ENCODE measurements around the gene RNU6-9.

The RNU6-9 gene

GRCh38 chr19:934197-934840 is 41.0 kb downstream of the RNU6-9 start:
- CTCF ChIA-PET, result no interaction called here
- POLR2A ChIA-PET, result no interaction called here

More at GRCh38 chr19:934197-934840, 41.0 kb downstream of the RNU6-9 start:
- Histone ChIP-seq H3K9me3 (ENCODE audit: control insufficient read depth, insufficient read depth, low read depth, low read length) (no peaks in the 10 kb centered on the region), H3K4me1 (ENCODE audit: control insufficient read depth, insufficient read depth, low read length) (no peaks in the 10 kb centered on the region), H3K36me3 (ENCODE audit: control insufficient read depth in 2 of 2, insufficient read depth in 1 of 2, low read length in 2 of 2) (peaks cover 0 to 43% of the 10 kb centered on the region in 2 experiments; a peak in 2 of 3 replicates), H3K4me3 (ENCODE audit: low read depth, low read length) (no peak overlapping the region), H3K27ac (ENCODE audit: extremely low read depth, low read depth, low read length) (0 out of 2 replicates have a peak overlapping the region, but pooled peaks have one; percentile 9)
- no peak for TF ChIP-seq ZNF48 (tag by site-specific recombination; IDR thresholded peaks at IDR 0.05)
- no peak for TF ChIP-seq ZNF280D (tag by site-specific recombination; IDR thresholded peaks at IDR 0.05)
- peak; percentile 61; the same call in 1 of the 2 replicates for TF ChIP-seq ZBTB7A (tag by site-specific recombination; IDR thresholded peaks at IDR 0.05; ENCODE audit: low read depth)
- TF ChIP-seq INSM2 (tag by site-specific recombination; IDR thresholded peaks at IDR 0.05), result no peak
- no peak for TF ChIP-seq WT1 (tag by site-specific recombination; IDR thresholded peaks at IDR 0.05)
- TF ChIP-seq BCL11A (tag by site-specific recombination; IDR thresholded peaks at IDR 0.05; ENCODE audit: low read depth), result 0 out of 2 replicates have a peak, but pooled peaks have one; percentile 36
- no peak for TF ChIP-seq ZNF175 (tag by site-specific recombination; IDR thresholded peaks at IDR 0.05)
- TF ChIP-seq ZBTB21 (tag by site-specific recombination; IDR thresholded peaks at IDR 0.05), result no peak
- no peak for TF ChIP-seq ZNF416 (tag by site-specific recombination; IDR thresholded peaks at IDR 0.05)
- peak; percentile 89 for TF ChIP-seq BCL11B (tag by site-specific recombination; IDR thresholded peaks at IDR 0.05; ENCODE audit: low read depth)
- no peak for TF ChIP-seq GFI1B (tag by site-specific recombination; IDR thresholded peaks at IDR 0.05)
- no peak for TF ChIP-seq ZNF157 (tag by site-specific recombination; IDR thresholded peaks at IDR 0.05)
- TF ChIP-seq ZNF2 (tag by site-specific recombination; IDR thresholded peaks at IDR 0.05), result no peak
- TF ChIP-seq ZNF623 (tag by site-specific recombination; IDR thresholded peaks at IDR 0.05), result no peak
- TF ChIP-seq ZNF501 (tag by site-specific recombination; IDR thresholded peaks at IDR 0.05), result no peak
- no peak for TF ChIP-seq ZNF488 (tag by site-specific recombination; IDR thresholded peaks at IDR 0.05)
- no peak for TF ChIP-seq ZBTB10 (tag by site-specific recombination; IDR thresholded peaks at IDR 0.05)
- TF ChIP-seq PRDM1 (tag by site-specific recombination; IDR thresholded peaks at IDR 0.05), result no peak
